SK-N-SH treated with all-trans-retinoic acid at 6 μM for 48 hours (cell line): ENCODE measurements around the gene HIP1.
A peak's percentile ranks its signal among the peaks of the same experiment; 100 is the strongest.

ENCODE experiments used
- ATAC-seq: fragments of 200-7000 bp; cut with Tn5 transposase; 3 replicates; pipeline ENCODE4 v1.9.1; 2020; ENCODE audit warnings: mild to moderate bottlenecking, moderate library complexity
- BACH2 ChIP-seq: fragments of 250-450 bp; sonication (Bioruptor Pico); IDR thresholded peaks from 2 replicates; pipeline ENCODE4 v1.9.0; 2021; ENCODE audit warnings: mild to moderate bottlenecking, borderline replicate concordance
- CREB5 ChIP-seq: fragments of 250-450 bp; sonication (Bioruptor Pico); IDR thresholded peaks from 2 replicates; pipeline ENCODE4 v1.5.1; 2020; ENCODE audit warnings: low read depth, mild to moderate bottlenecking, moderate library complexity
- CSDC2 ChIP-seq: fragments of 250-450 bp; sonication (Bioruptor Pico); IDR thresholded peaks from 2 replicates; pipeline ENCODE4 v1.5.0; 2020; ENCODE audit warnings: mild to moderate bottlenecking, moderate library complexity
- CSRNP3 ChIP-seq: fragments of 250-450 bp; sonication (Bioruptor Pico); IDR thresholded peaks from 2 replicates; pipeline ENCODE4 v1.5.1; 2021; ENCODE audit warnings: mild to moderate bottlenecking, moderate library complexity
- ESRRG ChIP-seq: fragments of 250-450 bp; sonication (Bioruptor Pico); IDR thresholded peaks from 2 replicates; pipeline ENCODE4 v1.6.1; 2021; ENCODE audit warnings: mild to moderate bottlenecking
- ISL1 ChIP-seq: fragments of 250-450 bp; sonication (Bioruptor Pico); IDR thresholded peaks from 2 replicates; pipeline ENCODE4 v2.1.2; 2022; ENCODE audit warnings: mild to moderate bottlenecking, moderate library complexity
- OSR1 ChIP-seq: fragments of 250-450 bp; sonication (Bioruptor Pico); IDR thresholded peaks from 2 replicates; pipeline ENCODE4 v1.8.0; 2022; ENCODE audit warnings: moderate library complexity, mild to moderate bottlenecking, inconsistent platforms
- PATZ1 ChIP-seq: fragments of 250-450 bp; sonication (Bioruptor Pico); IDR thresholded peaks from 2 replicates; pipeline ENCODE4 v1.8.0; 2020; ENCODE audit warnings: mild to moderate bottlenecking, moderate library complexity, borderline replicate concordance
- POU6F1 ChIP-seq: fragments of 250-450 bp; sonication (Bioruptor Pico); IDR thresholded peaks from 2 replicates; pipeline ENCODE4 v1.8.0; 2021; ENCODE audit warnings: low read depth, mild to moderate bottlenecking, moderate library complexity, borderline replicate concordance
- PPARA ChIP-seq: fragments of 250-450 bp; sonication (Bioruptor Pico); IDR thresholded peaks from 2 replicates; pipeline ENCODE4 v1.5.0; 2020; ENCODE audit warnings: mild to moderate bottlenecking, borderline replicate concordance
- RARB ChIP-seq: fragments of 250-450 bp; sonication (Bioruptor Pico); IDR thresholded peaks from 2 replicates; pipeline ENCODE4 v1.8.0; 2021; ENCODE audit warnings: mild to moderate bottlenecking, moderate library complexity
- SNAI2 ChIP-seq: fragments of 250-450 bp; sonication (Bioruptor Pico); IDR thresholded peaks from 2 replicates; pipeline ENCODE4 v1.5.0; 2020; ENCODE audit warnings: mild to moderate bottlenecking, moderate library complexity
- TCF4 ChIP-seq: fragments of 250-450 bp; sonication (Bioruptor Pico); IDR thresholded peaks from 2 replicates; pipeline ENCODE4 v1.8.0; 2021; ENCODE audit warnings: mild to moderate bottlenecking, moderate library complexity, borderline replicate concordance
- TSHZ2 ChIP-seq: fragments of 250-450 bp; sonication (Bioruptor Pico); IDR thresholded peaks from 2 replicates; pipeline ENCODE4 v1.5.0; 2020; ENCODE audit warnings: mild to moderate bottlenecking, moderate library complexity
- ZC3H10 ChIP-seq: fragments of 250-450 bp; sonication (Bioruptor Pico); IDR thresholded peaks from 2 replicates; pipeline ENCODE4 v1.5.1; 2021; ENCODE audit warnings: mild to moderate bottlenecking, moderate library complexity
- ZFP3 ChIP-seq: fragments of 250-450 bp; sonication (Bioruptor Pico); IDR thresholded peaks from 2 replicates; pipeline ENCODE4 v1.5.0; 2020; ENCODE audit warnings: mild to moderate bottlenecking, moderate library complexity
- ZFP30 ChIP-seq: fragments of 450-650 bp; formaldehyde crosslinking; IDR thresholded peaks from 2 replicates; pipeline ENCODE4 v1.5.0; 2022; ENCODE audit warnings: mild to moderate bottlenecking, moderate library complexity
- ZNF565 ChIP-seq: fragments of 450-650 bp; formaldehyde crosslinking; conservative IDR thresholded peaks from 2 replicates; pipeline ENCODE4 v1.5.0; 2020; ENCODE audit warnings: low read depth, mild to moderate bottlenecking, moderate library complexity
- ZNF70 ChIP-seq: fragments of 450-650 bp; formaldehyde crosslinking; IDR thresholded peaks from 2 replicates; pipeline ENCODE4 v1.5.0; 2020; ENCODE audit warnings: mild to moderate bottlenecking, moderate library complexity
- ZNF8 ChIP-seq: fragments of 450-650 bp; formaldehyde crosslinking; IDR thresholded peaks from 2 replicates; pipeline ENCODE4 v1.5.0; 2020; ENCODE audit warnings: mild to moderate bottlenecking, moderate library complexity

HIP1 gene

GRCh38 chr7:75575488-75576121 is 163.1 kb downstream of the HIP1 start:
- ATAC-seq: peak; percentile 93
- TF ChIP-seq TCF4: peak; percentile 96
- no peak for TF ChIP-seq RARB (CRISPR knock-in tag)
- TF ChIP-seq SNAI2 (CRISPR knock-in tag): 0 out of 2 replicates have a peak, but pooled peaks have one; percentile 15
- TF ChIP-seq OSR1 (CRISPR knock-in tag): no peak
- peak; percentile 81 for TF ChIP-seq ISL1 (CRISPR knock-in tag)
- peak; percentile 72; the same call in 1 of the 2 replicates for TF ChIP-seq TSHZ2
- 0 out of 2 replicates have a peak, but pooled peaks have one; percentile 20 for TF ChIP-seq CSRNP3 (CRISPR knock-in tag)
- 0 out of 2 replicates have a peak, but pooled peaks have one; percentile 23 for TF ChIP-seq ZC3H10 (CRISPR knock-in tag)
- TF ChIP-seq ZFP3 (CRISPR knock-in tag): 0 out of 2 replicates have a peak, but pooled peaks have one; percentile 40

GRCh38 chr7:75573477-75574019 is 165.2 kb downstream of the HIP1 start:
- TF ChIP-seq ESRRG (CRISPR knock-in tag) (no peak), ZFP3 (CRISPR knock-in tag) (no peak), ZC3H10 (CRISPR knock-in tag) (no peak), CSRNP3 (CRISPR knock-in tag) (no peak), PATZ1 (CRISPR knock-in tag) (no peak), TSHZ2 (no peak), ZFP30 (CRISPR knock-in tag) (no peak), ZNF565 (CRISPR knock-in tag) (no peak), CREB5 (no peak), CSDC2 (CRISPR knock-in tag) (no peak), ZNF8 (CRISPR knock-in tag) (no peak), ZNF70 (CRISPR knock-in tag) (no peak), BACH2 (no peak), OSR1 (CRISPR knock-in tag) (no peak), PPARA (CRISPR knock-in tag) (no peak), RARB (CRISPR knock-in tag) (no peak), SNAI2 (CRISPR knock-in tag) (no peak), POU6F1 (CRISPR knock-in tag) (no peak)

More at GRCh38 chr7:75573477-75574019, 165.2 kb downstream of the HIP1 start:
- ATAC-seq: no peak
